Osteocyte (in vitro differentiated cells): ENCODE measurements around the gene CHKB. TPM values are rescaled to one million over a fixed set of nuclear protein-coding genes. Genes with fewer than 3 reads are reported as not detected.

Experiments used
- DNase-seq: peaks from one replicate; pipeline ENCODE4 v3.0.0; 2021; ENCODE audit warnings: mixed read lengths; ENCODE audit not compliant: unreplicated experiment; ENCODE audit errors: extremely low spot score
- H3K27ac Mint-ChIP-seq: one replicate; pipeline ENCODE4 v1.8.0; 2021; ENCODE audit warnings: mild to moderate bottlenecking, mixed read lengths; ENCODE audit not compliant: unreplicated experiment
- H3K27me3 Mint-ChIP-seq: one replicate; pipeline ENCODE4 v1.8.0; 2021; ENCODE audit warnings: mixed read lengths; ENCODE audit not compliant: unreplicated experiment
- H3K36me3 Mint-ChIP-seq: one replicate; pipeline ENCODE4 v1.8.0; 2021; ENCODE audit warnings: mixed read lengths; ENCODE audit not compliant: unreplicated experiment
- H3K4me1 Mint-ChIP-seq: one replicate; pipeline ENCODE4 v1.8.0; 2021; ENCODE audit warnings: mixed read lengths; ENCODE audit not compliant: unreplicated experiment
- H3K4me3 Mint-ChIP-seq: one replicate; pipeline ENCODE4 v1.8.0; 2021; ENCODE audit warnings: mild to moderate bottlenecking, moderate library complexity, mixed read lengths; ENCODE audit not compliant: unreplicated experiment
- H3K9me3 Mint-ChIP-seq: one replicate; pipeline ENCODE4 v1.8.0; 2021; ENCODE audit warnings: mixed read lengths; ENCODE audit not compliant: unreplicated experiment
- CTCF ChIP-seq: fragments of 200-600 bp; sonication (generic); IDR thresholded peaks from 2 replicates; pipeline ENCODE4 v1.5.0; 2021; ENCODE audit warnings: antibody characterized with exemption, mild to moderate bottlenecking, moderate library complexity
- total RNA-seq: library from RNA; stranded (reverse); gene quantifications from 2 replicates; pipeline ENCODE4 v1.2.1, GENCODE V29; 2021

Gene CHKB
- total RNA-seq, 1 donor from 2014 or later: 79.9 TPM

GRCh38 chr22:50579752-50580151 is 2.9 kb downstream of the CHKB start:
- no peaks in the 10 kb centered on the region for H3K36me3 Mint-ChIP-seq
- no peak overlapping the region for H3K4me3 Mint-ChIP-seq
- no peak overlapping the region for H3K27ac Mint-ChIP-seq
- DNase-seq: no peak
- TF ChIP-seq CTCF: no peak
- peaks cover 16% of the 10 kb centered on the region for H3K4me1 Mint-ChIP-seq
- no peaks in the 10 kb centered on the region for H3K9me3 Mint-ChIP-seq
- no peaks in the 10 kb centered on the region for H3K27me3 Mint-ChIP-seq

- no peaks in the 10 kb centered on the region for H3K36me3 Mint-ChIP-seq
- H3K4me1 Mint-ChIP-seq: peaks cover 16% of the 10 kb centered on the region
- H3K27ac Mint-ChIP-seq: no peak overlapping the region
- no peak overlapping the region for H3K4me3 Mint-ChIP-seq
- H3K9me3 Mint-ChIP-seq: no peaks in the 10 kb centered on the region
- no peak for TF ChIP-seq CTCF
- H3K27me3 Mint-ChIP-seq: no peaks in the 10 kb centered on the region
- no peak for DNase-seq
These were observed 3.8 kb downstream of the CHKB start for GRCh38 chr22:50578776-50579310.

DNA sequence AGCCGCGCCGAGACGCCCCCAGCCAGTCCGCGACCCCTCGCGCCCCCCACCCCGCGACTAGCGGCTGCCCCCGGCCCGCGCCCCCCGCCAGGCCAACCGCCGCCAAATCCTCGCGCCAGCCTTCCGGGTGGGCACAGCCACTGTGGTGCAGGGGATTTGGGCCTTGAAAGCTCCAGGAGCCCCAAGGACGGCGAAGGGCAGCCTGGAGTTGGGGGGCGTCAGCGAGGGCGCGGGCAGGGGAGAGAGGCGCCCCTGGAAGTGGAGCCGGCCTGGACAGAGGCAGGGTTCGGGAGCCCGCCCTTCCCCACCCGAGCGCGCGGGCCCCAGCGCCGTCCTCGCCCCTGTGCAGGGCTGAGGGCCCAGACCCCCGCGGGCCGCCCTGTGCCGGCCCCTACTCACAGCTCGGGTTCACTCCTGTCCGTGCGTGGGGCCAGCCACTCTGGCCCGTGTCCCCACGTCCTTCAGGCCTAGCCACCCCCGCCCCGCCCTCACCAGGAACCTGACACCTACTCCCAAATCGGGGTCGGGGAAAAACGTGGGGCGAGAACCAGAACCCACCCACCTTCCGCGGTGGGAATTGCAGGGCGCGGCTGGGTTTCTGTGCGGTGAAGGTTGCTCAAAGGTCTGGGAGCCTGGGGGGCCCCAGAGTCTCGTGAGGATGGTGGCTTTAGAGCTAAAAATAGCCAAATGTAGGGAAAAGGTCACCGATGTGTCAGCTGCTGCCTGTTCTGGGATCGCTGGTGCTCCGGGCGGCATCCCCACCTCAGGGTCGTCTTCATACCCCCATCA is 4.5 kb downstream of the CHKB start, which contains the start of gene CPT1B:
CPT1B (minus strand) TSS at position 441 of the 789 bp plus-strand sequence. CDS start 512 bp downstream, outside the sequence.
- Mint-ChIP-seq H3K9me3 (no peaks in the 10 kb centered on the region), H3K4me1 (peaks cover 10% of the 10 kb centered on the region), H3K27ac (no peak within 1 kb of the TSS), H3K4me3 (no peak within 1 kb of the TSS), H3K27me3 (no peaks in the 10 kb centered on the region), H3K36me3 (no peaks in the 10 kb centered on the region)
- no peak for TF ChIP-seq CTCF
- no peak for DNase-seq

- TF ChIP-seq CTCF: no peak
- no peak overlapping the region for H3K27ac Mint-ChIP-seq
- H3K36me3 Mint-ChIP-seq: peaks cover 3% of the 10 kb centered on the region
- peaks cover 10% of the 10 kb centered on the region for H3K4me1 Mint-ChIP-seq
- no peaks in the 10 kb centered on the region for H3K9me3 Mint-ChIP-seq
- H3K27me3 Mint-ChIP-seq: no peaks in the 10 kb centered on the region
- DNase-seq: no peak
- H3K4me3 Mint-ChIP-seq: no peak overlapping the region
These were observed 5.0 kb downstream of the CHKB start for GRCh38 chr22:50577697-50577986.

DNA sequence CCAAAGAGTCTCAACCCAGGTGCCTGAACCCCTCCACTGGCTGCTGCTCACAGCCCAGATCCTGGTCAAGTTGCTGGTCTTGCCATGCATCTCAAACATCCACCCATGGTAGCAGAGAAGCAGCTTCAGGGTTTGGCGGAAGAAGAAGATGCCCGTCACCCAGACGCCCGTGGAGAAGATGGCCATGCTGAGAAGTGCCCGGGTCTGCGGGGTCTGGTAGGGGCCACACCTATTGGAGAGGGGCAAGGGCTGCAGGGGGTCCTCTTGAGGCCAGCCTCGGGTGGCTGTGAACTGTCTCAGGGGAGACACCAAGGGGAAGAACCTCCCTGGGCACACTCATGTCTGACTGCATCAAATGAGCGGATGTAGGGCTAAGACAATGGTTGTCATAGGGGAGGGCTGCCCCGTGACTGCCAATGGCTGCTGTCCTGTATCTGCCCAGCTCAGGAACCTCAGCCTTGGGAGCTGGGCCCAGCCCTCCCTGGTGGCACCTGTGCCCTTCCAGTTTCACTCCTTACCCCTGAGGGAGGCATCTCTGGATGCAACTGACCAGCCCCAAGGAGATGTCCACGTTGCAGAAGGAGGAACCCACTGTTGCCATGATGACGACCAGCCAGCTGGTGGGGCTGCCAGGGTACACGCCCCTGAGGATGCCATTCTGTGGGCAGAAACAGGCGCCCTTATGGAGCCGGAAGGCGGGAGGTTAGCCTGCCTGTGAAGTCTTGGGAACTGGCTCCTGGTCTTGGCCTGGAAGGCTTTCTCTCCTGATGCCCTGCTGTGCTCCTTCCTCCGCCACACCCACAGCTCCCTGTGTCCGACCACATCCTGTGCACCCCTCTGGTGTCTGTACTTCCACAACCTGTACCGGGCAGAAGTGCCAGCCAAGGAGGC is 5.6 kb downstream of the CHKB start:
- H3K4me1 Mint-ChIP-seq: peaks cover 10% of the 10 kb centered on the region

More for the DNA sequence above, 5.6 kb downstream of the CHKB start:
- TF ChIP-seq CTCF: no peak
- H3K36me3 Mint-ChIP-seq: peaks cover 3% of the 10 kb centered on the region
- no peak overlapping the region for H3K27ac Mint-ChIP-seq
- H3K4me3 Mint-ChIP-seq: no peak overlapping the region
- H3K9me3 Mint-ChIP-seq: no peaks in the 10 kb centered on the region
- H3K27me3 Mint-ChIP-seq: no peaks in the 10 kb centered on the region
- DNase-seq: no peak
